HEK293 (cell line): Measurements from ENCODE around the gene GOLGA3.
"Not testable (repeated sequence)": the region's sequence is repeated elsewhere in the genome, so short reads cannot be mapped to it uniquely, and the experiment has no call there.

Experiments used
- YY1 ChIP-seq: fragments of 450-650 bp; formaldehyde crosslinking; IDR thresholded peaks from 2 replicates; pipeline ENCODE4 v1.5.1; 2018; ENCODE audit warnings: missing biosample characterization, missing genetic modification characterization
- ZBTB20 ChIP-seq: fragments of 450-650 bp; formaldehyde crosslinking; IDR thresholded peaks from 2 replicates; pipeline ENCODE4 v1.5.1; 2016; ENCODE audit warnings: missing biosample characterization, missing genetic modification characterization
- ZBTB7A ChIP-seq: fragments of 450-650 bp; formaldehyde crosslinking; IDR thresholded peaks from 2 replicates; pipeline ENCODE4 v1.5.1; 2016; ENCODE audit warnings: low read depth, missing biosample characterization, missing genetic modification characterization
- ZIC2 ChIP-seq: fragments of 450-650 bp; formaldehyde crosslinking; IDR thresholded peaks from 2 replicates; pipeline ENCODE4 v1.5.1; 2016; ENCODE audit warnings: missing biosample characterization, missing genetic modification characterization
- ZNF202 ChIP-seq: fragments of 450-650 bp; formaldehyde crosslinking; IDR thresholded peaks from 2 replicates; pipeline ENCODE4 v1.5.1; 2016; ENCODE audit warnings: missing biosample characterization, missing genetic modification characterization, borderline replicate concordance
- ZNF274 ChIP-seq, 2 experiments: fragments of 200-500 bp in 1 of 2; fragments of 450-650 bp in 1 of 2; sonication (Bioruptor generic) in 1 of 2; formaldehyde crosslinking in 1 of 2; IDR thresholded peaks; 2 replicates each; pipeline versions ENCODE4 v1.5.1 to v1.6.1; 2014 to 2016; ENCODE audit warnings: borderline replicate concordance in 1 of 2, inconsistent platforms in 1 of 2, low read length in 1 of 2, missing biosample characterization in 1 of 2, missing genetic modification characterization in 1 of 2
- ZNF416 ChIP-seq: fragments of 450-650 bp; formaldehyde crosslinking; IDR thresholded peaks from 2 replicates; pipeline ENCODE4 v1.5.1; 2016; ENCODE audit warnings: missing biosample characterization, missing genetic modification characterization
- TF ChIP-seq, protein P1 (sequence below): fragments of 450-650 bp; formaldehyde crosslinking; IDR thresholded peaks from 2 replicates; pipeline ENCODE4 v1.5.1; 2016; ENCODE audit warnings: missing biosample characterization, missing genetic modification characterization
- TF ChIP-seq, protein P2 (sequence below): fragments of 450-650 bp; formaldehyde crosslinking; IDR thresholded peaks from 2 replicates; pipeline ENCODE4 v1.5.1; 2016; ENCODE audit warnings: missing biosample characterization, missing genetic modification characterization

DNA sequence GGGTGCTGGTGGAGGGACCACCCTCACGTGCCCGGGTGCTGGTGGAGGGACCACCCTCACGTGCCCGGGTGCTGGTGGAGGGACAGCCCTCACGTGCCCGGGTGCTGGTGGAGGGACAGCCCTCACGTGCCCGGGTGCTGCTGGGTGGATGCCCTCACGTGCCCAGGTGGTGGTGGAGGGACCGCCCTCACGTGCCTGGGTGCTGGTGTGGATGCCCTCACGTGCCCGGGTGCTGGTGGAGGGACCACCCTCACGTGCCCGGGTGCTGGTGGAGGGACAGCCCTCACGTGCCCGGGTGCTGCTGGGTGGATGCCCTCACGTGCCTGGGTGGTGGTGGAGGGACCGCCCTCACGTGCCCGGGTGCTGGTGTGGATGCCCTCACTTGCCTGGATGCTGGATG, 28.4 kb upstream of the GOLGA3 start:
- TF ChIP-seq, protein P1, sequence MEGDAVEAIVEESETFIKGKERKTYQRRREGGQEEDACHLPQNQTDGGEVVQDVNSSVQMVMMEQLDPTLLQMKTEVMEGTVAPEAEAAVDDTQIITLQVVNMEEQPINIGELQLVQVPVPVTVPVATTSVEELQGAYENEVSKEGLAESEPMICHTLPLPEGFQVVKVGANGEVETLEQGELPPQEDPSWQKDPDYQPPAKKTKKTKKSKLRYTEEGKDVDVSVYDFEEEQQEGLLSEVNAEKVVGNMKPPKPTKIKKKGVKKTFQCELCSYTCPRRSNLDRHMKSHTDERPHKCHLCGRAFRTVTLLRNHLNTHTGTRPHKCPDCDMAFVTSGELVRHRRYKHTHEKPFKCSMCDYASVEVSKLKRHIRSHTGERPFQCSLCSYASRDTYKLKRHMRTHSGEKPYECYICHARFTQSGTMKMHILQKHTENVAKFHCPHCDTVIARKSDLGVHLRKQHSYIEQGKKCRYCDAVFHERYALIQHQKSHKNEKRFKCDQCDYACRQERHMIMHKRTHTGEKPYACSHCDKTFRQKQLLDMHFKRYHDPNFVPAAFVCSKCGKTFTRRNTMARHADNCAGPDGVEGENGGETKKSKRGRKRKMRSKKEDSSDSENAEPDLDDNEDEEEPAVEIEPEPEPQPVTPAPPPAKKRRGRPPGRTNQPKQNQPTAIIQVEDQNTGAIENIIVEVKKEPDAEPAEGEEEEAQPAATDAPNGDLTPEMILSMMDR (tag by site-specific recombination) = not testable (repeated sequence)
- TF ChIP-seq ZNF274 (IDR thresholded peaks at IDR 0.05; ENCODE audit: low read length); ZNF274 (tag by site-specific recombination; IDR thresholded peaks at IDR 0.05; ENCODE audit: borderline replicate concordance); ZNF416 (tag by site-specific recombination); YY1 (tag by site-specific recombination); ZBTB20; ZIC2 (tag by site-specific recombination); ZBTB7A (tag by site-specific recombination); ZNF202: not testable (repeated sequence)
- TF ChIP-seq, protein P2, sequence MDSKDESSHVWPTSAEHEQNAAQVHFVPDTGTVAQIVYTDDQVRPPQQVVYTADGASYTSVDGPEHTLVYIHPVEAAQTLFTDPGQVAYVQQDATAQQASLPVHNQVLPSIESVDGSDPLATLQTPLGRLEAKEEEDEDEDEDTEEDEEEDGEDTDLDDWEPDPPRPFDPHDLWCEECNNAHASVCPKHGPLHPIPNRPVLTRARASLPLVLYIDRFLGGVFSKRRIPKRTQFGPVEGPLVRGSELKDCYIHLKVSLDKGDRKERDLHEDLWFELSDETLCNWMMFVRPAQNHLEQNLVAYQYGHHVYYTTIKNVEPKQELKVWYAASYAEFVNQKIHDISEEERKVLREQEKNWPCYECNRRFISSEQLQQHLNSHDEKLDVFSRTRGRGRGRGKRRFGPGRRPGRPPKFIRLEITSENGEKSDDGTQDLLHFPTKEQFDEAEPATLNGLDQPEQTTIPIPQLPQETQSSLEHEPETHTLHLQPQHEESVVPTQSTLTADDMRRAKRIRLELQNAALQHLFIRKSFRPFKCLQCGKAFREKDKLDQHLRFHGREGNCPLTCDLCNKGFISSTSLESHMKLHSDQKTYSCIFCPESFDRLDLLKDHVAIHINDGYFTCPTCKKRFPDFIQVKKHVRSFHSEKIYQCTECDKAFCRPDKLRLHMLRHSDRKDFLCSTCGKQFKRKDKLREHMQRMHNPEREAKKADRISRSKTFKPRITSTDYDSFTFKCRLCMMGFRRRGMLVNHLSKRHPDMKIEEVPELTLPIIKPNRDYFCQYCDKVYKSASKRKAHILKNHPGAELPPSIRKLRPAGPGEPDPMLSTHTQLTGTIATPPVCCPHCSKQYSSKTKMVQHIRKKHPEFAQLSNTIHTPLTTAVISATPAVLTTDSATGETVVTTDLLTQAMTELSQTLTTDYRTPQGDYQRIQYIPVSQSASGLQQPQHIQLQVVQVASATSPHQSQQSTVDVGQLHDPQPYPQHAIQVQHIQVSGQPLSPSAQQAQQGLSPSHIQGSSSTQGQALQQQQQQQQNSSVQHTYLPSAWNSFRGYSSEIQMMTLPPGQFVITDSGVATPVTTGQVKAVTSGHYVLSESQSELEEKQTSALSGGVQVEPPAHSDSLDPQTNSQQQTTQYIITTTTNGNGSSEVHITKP (tag by site-specific recombination) = not testable (repeated sequence)
